ENCODE data around the gene DNMT3A. TPM values are rescaled to one million over a fixed set of nuclear protein-coding genes. Genes with fewer than 3 reads are reported as not detected.
A peak's percentile ranks its signal among the peaks of the same experiment; 100 is the strongest.

Gene DNMT3A
- total RNA-seq, 1 donor from 2014 or later, result 9.5 TPM

GRCh38 chr2:25342372-25343186, 854 bp upstream of the DNMT3A start:
- peak; percentile 81 for ATAC-seq

- ATAC-seq, result no peak
Observed at GRCh38 chr2:25341011-25341727, 556 bp downstream of the DNMT3A start.

GRCh38 chr2:25340181-25340921, 1.4 kb downstream of the DNMT3A start:
- peak; percentile 3 for ATAC-seq

DNA sequence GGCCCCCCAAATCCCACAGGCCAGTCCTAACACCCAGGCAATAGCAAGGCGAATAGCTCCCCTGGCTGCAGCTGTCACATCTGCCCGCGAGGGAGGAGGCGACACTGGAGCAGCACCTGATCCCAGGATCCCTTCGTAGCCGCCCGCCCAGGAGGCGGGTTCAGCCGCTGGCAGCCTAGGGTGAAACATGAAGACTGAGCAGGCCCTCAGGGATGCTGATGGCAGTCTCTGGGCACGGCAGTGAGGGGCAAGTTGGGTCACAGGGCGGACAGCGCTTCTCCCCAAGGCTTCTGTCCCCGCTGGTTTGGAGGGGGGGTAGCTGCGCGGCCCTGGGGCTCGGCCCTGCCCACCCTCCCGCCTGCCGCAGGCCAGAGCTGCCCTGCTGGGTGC, 1.9 kb downstream of the DNMT3A start:
- peak; percentile 13 for ATAC-seq

DNA sequence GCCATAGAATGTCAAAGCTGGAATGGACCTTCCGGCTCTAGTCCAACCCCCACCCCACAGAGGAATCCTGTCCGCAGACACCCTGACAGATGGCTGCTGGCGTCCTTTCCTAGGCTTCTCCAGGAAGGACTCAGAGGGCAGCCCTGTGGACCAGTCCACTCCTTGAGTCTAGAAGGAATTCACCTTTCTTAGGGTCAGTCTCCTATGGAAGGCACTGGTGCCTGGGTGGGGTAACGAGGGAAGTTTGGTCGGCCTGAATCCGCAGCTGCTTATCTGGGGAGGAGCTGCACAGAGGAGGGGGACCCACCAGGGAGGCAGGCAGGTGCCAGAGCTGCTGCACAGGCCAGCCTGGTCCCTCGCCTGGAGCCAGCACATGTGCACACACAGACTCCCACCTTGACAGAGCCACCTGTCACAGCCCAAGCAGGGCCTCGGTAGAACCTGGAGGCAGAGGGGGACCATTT, 2.5 kb downstream of the DNMT3A start:
- no peak for ATAC-seq

GRCh38 chr2:25338401-25338800, 3.3 kb downstream of the DNMT3A start:
- no peak for ATAC-seq

DNA sequence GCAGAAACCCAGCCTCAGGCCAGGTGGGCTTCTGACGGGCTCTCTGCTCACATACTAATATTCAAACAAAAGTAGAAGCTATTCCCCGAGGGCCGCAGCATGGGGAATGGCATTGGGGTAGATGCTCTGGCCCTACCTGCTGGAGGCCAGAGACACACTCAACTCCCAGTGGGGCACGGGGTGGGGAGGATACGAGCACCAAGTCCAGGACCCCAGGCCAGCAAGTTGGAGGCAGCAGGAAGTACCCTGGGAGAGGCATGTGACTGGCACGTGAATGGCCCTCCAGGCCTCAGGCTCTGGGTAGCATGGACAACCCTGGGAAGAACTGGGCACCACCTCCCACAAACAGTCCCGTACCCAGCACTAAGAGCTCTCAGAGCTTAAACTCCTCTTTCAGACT, 3.8 kb downstream of the DNMT3A start:
- ATAC-seq, result no peak

DNA sequence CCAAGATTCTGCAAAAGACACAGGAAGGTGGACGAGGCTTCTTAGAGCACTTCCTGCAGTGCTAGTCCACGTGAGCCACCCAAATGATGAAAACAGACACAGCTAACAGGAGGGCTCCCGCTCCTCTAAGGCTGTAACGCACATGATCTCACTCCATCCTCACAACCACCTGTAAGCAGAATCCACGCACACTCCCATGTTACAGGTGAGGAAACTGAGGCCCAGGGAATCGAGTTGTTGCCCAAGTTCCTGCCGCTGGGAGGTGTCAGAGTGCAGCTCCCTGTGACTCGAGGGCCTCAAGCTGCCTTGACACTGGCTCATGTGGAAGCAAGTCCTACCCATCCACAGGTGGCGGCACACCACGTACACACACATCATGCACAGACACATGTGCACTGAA, 4.4 kb downstream of the DNMT3A start:
- ATAC-seq, result peak; percentile 42

DNA sequence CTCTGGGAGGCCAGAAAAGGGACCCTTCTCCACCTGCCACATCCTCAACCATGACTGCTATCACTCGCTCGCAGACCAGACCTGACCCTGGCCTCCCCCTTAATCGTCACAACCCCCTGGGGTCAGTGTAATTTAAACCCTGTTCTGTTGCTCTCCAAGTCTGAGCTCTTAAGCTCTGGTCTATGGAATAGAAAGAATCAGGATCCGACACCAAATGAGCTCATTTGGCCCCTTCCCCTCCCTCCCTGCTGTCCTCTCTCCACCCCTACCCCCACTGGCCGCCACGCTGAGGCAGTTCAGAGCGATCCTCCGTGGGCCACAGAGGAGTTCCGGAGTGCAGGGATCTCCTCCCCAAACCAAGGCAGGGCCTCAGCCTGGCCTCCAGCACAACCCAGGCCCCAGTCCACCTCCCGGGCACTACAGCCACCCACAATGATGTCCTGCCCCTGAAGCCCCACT, 5.3 kb downstream of the DNMT3A start:
- ATAC-seq, result no peak

GRCh38 chr2:25335971-25336370, 5.8 kb downstream of the DNMT3A start:
- no peak for ATAC-seq

DNA sequence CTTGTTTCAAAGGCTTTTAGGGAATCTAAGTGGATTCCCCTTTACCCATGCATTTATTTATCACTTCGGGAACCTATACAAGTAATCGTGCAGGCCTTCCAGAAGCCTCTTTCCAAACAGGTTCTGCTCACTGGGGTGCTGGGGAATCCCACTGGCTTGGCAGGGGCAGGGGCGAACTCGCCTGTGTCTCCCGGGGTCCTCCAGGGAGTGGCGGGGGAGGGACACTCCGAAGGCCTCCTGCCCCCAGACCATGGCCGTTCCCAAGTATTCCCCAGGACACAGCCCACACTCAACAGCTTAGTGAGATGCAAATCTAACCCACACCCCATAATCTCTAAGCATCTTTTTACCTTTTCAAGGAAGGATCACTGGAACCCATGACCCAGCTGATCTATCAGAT, 6.5 kb downstream of the DNMT3A start:
- no peak for ATAC-seq

DNA sequence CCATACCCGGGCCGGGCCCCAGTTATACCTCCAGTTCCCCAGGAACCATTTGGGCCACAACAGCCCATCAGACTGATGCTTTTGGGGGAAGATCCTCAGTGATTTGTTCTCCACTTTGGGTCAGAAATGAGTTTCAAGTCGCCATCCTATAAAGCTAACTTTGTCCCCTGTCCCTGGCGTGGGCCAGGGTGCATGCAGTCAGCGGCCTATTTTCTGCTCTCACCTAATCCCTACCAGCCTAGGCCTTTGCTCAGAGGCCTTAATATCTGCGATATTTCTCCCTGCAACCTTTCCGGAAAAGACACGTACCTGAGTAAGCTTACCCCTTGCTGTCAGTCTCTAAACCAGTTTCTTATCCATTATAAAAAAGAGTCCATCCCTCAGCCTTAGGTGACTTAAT, 7.2 kb downstream of the DNMT3A start:
- ATAC-seq, result no peak

- ATAC-seq, result no peak
Observed at GRCh38 chr2:25333981-25334380, 7.7 kb downstream of the DNMT3A start.

DNA sequence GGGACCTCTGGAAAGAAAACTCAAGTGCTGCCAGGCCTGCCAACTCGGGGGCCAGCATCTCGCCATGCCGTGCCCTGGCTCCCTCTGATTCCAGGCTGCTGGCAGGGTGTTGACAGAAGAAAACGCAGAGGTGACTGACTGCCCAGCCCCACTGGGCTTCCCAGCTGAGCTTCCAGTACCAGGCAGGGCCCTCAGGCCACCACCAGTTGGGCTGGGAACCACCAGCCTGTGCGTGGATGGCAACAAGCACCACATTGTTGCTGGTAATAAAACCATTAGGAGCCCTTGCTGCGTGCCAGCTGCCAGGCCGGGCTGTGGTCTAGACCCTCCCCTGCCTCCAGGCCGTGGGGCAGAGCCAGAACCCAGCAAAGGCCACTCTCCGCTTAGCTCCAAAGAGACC, 9.2 kb downstream of the DNMT3A start:
- no peak for ATAC-seq

DNA sequence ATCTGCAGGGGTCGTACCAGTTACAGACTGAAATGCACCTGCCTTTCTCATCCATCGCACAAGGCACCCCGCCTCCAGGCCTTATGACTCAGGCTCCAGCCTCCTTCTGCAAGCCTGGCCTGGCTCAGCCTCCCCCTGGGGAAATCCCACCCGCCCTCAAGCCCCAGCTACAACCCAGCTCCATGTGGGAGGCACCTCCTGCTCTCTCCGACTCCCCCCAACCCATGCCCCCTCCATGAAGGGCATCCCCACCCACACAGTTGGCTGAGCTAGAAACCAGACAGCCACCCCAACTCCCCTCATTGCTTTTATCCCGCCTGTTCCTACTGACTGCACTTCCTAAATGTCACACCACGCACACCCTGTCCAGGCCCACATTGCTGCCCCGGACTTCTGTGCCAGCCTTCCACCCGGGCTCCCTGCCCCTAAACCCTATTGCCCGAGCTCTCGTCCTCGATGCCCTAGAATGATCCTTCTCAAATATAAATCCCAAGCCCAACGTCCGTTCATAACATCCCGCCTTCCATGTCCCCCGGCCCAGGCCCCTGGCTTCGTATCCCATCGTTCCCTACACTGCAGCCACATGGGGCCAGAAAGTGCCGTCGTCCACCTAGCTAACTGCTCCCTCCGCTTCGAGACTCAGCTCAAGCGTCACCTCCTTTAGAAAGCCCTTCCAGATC, 9.9 kb downstream of the DNMT3A start:
- ATAC-seq, result no peak

- no peak for ATAC-seq
Observed at GRCh38 chr2:25330937-25331336, 10.8 kb downstream of the DNMT3A start.

DNA sequence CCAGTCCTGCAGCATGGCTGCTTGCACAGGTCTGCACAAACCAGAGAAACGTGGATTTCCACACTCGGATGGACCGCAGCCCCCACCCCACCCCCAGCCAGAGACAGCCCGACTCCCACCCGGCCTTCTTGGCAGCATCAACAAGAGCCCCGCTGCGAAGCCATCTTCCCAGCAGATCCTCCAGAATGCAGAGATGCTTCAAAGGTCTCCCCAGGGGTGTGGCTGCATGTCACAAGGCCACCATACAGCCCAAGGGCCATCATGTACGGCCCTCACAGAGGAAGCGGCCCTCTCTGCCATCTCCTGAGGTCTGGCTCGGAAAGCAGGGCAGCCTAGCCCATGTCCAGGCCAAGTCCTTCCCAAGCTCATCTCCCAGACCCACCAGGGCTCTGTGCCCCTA, 11.5 kb downstream of the DNMT3A start:
- no peak for ATAC-seq

GRCh38 chr2:25328152-25329085, 13.3 kb downstream of the DNMT3A start:
- no peak for ATAC-seq

DNA sequence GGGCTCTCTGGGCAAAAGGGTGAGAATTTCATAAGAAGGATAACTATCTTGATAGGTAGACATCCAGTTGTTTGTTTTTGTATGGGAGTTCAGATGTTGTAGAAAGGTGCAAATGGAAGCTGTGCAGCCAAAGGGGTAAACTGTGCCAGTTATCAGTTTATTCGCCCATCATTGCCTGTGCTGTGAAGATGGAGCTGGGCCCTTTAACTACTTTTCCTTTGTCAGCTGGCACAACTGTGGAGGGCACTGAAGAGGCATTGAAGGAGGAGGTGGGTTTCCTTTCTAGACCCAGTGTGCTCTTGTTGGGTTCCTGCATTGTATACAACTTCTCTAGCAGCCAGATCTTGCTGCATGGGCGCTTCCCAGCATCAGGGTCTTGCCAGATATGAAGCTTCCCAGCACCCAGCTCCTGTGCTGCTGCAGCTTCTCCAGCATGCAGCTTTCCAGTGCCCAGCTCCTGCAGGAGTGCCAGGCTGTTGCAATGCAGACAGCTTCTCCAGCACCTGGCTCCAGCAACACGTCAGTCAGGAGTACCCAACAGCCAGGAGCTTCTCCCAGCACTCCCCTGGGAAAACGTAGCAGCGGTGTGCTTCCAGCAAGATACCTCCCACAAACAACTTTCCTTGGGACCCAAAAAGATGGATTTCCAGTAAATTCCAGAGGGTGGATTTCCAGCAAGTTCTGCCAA, 15.3 kb downstream of the DNMT3A start:
- no peak for ATAC-seq

DNA sequence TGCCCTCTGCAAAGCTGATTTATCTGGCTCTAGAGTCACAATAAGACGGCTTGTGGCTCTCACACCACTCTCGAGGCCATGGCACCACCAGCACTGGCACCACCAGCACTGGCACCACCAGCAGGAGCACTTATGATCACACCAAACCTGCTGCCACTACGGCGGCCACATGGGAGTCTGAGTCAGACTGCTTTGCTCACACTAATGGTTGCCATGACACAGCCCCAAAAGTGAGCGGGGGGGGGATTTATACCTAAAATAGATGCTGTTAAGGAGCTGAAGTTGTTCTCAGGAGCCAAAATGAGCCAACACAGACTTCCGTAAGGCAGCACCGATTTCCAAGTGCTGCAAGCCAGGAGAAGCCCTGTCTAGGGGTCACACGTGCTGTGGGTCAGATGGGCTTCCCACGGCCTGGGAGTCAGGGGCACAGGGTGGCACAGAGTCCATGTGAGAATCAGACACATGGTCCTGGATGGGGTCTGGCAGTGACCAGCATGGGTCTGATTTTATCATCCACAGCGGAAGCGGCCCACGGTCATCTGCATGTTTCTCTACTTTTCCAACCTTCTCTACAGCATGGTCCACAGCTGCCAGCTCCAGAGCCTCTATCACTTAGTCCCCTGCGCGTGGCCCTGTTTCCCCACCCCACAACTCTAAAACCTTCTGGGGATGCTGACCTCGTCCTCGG, 16.7 kb downstream of the DNMT3A start:
- ATAC-seq, result no peak

All from esophagus mucosa (tissue), 1 donor.